NCI-H2227 (cell line): Measurements from ENCODE around the gene CASS4.

Experiments used
- DNase-seq: peaks from one replicate; lab custom pipeline; 2025; ENCODE audit not compliant: unreplicated experiment; lab: John Stamatoyannopoulos, UW

The CASS4 gene

GRCh38 chr20:56504373-56505005, 92.4 kb downstream of the CASS4 start:
- DNase-seq = no peak

GRCh38 chr20:56506103-56506502, 94.0 kb downstream of the CASS4 start:
- no peak for DNase-seq
